ENCODE measurements around the gene NAGA.
"Not testable (repeated sequence)": the region's sequence is repeated elsewhere in the genome, so short reads cannot be mapped to it uniquely, and the experiment has no call there.

NAGA gene

DNA sequence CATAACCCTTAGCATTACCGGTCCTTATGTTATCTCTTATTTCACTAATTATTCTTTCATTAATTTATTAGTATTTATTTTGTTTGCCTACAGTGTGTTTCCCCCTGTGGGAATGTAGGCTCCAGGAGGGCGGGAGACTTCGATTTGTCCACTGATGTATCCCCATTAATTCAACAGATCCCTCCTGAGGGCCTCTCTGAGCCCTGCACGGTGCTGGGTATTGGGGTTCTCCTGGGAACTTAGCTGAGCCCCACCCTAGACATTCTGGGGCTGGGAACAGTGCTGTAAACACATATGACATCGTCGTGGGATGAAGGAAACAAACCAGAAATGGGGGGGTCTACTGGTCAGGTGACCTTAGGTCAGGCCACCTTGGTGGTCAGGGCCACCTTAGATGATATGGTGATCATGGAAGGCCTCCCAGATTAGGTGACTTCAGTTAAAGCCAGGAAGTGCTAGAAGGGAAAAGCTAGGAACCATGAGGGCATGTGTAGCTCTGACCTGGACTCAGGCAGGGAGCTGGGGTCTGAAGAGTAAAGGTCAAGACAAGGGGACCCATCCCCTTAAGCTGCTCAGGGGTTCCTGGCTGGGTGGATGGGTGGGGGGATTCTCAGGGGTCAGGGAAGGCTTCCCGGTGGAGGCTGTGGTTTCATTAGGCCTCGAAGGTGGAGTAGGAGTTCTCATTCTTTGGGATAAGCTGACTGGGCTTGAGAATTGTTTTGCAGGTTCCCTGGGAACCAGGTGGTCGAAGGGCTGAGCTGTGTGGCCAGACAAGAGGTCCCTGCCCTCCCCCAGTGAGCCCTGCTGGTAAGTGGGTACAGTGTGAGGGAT, 4.4 kb upstream of the NAGA start:
- DNase-seq (ENCODE audit: low read depth): no peak

DNA sequence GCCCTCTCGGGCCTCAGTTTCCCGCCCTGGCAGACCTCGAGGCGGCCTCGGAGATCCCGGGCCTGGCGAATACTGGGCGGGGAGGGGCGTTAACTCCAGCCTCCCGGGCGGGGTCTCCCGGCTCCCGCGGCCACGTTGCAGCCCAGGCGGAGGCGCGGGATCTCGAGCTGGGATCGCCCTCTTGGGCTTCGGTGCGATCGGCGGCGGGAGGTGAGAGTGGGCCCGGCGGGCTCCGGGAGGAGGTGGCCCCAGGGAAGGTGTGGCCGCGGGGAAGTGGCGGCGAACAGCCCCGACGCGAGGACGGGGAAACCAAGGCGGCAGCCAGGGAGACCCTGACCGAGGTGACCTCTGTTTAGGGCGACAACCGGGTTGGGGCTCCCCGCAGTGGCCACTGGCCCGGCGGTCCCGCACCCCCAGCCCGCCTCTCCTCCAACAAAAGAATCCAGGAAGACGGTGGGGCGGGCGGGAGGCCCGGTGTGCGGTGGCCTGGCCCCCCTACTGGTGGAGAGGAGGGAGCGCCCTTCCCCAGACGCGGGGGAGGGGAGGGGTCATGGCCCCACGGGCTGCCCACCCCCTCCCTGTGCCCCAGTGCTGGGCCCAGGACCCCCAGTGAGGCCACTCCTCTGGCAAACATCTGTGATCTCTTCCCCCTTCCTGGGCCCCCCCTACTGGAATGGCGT, 3.7 kb upstream of the NAGA start, which contains the start of gene PHETA2:
TSS of gene PHETA2 (plus strand) at position 117 of the 680 bp plus-strand sequence. CDS start 3,046 bp downstream, outside the sequence.
- DNase-seq (ENCODE audit: low read depth): peak; percentile 46

DNA sequence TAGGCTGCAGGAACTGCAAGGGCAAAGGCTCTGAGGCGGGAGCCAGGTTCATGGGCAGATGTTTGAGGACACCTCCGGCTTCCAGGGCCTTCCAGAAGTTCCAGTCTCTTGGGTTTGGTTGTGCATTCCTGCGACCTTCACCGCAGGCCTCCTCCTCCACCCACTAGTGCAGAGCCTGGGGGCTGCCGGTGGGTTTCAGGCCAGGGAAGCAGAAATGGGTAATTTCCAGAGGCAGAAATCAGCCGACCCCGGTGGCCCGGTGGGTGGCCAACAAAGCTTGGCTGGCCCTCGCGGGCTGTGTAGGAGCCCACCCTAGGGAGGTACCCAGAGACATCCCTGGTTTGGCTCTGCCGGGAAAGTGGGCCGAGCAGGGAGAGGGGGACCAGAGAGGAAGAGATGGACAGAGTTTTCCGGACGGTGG, 3.0 kb upstream of the NAGA start:
- no peak for DNase-seq (ENCODE audit: low read depth)

DNA sequence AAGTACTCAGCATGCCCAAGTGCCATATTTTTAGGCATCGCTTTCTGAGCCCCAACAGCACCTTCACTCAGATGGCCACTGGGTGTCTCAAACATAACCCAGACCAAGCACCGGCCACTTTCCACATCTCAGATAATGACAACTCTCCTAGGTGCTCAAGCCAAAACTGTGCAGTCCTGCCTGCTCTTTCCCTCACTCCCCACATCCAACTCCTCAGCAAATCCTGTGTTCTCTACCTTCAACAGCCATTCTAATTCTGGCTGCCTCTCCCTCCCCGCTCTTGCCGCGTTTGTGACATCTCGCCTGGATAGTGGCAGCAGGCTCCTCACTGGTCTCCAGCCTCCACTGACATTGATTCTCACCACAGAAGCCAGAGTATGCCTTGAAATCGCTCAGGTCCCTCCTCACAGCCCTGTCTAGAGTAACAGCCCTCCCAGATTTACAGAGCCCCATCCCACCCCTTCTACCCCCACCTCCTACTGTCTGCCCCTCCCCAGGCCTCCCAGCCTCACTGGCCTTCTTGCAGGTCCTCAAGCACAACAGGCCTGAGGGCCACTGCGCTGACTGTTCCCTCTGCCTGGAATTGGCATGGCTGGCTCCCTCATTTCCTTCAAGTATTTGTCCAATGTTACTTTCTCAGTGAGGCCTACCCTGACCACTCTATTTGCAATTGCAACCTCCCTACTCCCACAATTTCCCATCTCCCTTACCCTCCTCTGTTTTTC, 2.2 kb upstream of the NAGA start:
- DNase-seq (ENCODE audit: low read depth): no peak

DNA sequence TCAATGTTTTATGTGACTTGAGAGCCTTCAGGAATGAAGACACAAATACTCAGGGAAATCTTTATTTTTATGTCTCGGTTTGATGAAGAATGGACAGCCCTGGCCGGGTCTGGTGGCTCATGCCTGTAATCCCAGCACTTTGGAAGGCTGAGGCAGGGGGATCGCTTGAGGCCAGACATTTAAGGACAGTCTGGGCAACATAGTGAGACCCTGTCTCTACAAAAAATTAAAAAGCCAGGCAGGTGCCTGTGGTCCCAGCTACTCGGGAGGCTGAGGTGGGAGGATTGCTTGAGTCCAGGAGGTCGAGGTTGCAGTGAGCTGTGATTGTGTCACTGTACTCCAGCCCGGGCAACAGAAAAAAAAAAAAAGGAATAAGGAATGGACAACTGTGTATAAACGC, 896 bp upstream of the NAGA start:
- not testable (repeated sequence) for DNase-seq (ENCODE audit: low read depth)

DNA sequence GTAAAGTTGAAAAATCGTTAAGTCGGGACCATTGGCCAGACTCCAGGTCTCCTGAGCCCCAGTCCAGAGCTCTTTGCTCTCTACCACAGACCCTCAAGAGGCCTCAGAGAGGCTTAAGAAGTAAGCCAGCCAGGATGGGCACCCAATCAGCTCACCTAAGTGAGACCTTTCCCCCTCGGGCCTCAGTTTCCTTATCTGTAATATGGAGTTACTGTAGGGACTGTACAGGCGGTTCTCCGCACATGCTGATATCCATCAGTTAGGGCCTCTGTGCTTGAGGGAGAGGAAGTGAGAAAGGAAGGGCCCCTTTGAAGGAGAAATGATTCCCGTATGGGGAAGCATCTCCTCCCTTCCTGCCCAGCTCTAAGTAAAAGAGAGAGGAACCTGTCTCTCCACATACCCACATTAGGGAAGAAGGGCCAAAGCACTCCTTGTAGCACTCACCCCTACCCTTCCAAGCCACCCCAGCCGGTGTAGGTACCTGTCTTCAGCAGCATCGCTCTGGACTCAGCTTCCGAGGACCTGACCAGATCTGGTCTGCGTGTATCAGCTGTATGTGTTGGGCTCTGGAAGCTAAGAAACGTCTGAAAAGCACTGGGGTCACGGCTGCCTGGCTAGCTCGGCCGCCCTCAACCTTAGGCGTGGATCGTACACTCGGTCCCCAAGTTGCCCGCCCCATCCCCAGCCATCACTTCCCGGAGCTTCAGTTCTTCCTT, 653 bp downstream of the NAGA start:
- DNase-seq (ENCODE audit: low read depth): no peak

DNA sequence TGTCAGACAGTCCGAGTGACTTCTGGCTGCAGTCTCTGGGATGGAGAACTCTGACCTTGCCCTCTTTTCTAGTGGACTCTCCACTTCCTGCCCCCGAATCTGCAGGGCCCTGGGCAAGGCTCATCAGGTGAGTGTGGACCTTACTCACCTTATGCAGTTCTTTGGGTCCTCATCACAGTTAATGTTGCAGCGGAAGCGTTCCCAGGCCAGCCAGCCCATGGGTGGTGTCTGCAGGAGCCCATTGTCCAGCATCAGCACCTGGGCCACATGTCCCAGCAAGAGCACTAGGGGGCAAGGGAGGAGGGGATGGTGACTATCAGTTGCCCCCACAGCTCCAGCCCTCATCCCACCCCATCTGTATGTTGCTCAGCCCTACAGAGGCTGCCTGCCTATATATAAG, 2.3 kb downstream of the NAGA start:
- no peak for DNase-seq (ENCODE audit: low read depth)

DNA sequence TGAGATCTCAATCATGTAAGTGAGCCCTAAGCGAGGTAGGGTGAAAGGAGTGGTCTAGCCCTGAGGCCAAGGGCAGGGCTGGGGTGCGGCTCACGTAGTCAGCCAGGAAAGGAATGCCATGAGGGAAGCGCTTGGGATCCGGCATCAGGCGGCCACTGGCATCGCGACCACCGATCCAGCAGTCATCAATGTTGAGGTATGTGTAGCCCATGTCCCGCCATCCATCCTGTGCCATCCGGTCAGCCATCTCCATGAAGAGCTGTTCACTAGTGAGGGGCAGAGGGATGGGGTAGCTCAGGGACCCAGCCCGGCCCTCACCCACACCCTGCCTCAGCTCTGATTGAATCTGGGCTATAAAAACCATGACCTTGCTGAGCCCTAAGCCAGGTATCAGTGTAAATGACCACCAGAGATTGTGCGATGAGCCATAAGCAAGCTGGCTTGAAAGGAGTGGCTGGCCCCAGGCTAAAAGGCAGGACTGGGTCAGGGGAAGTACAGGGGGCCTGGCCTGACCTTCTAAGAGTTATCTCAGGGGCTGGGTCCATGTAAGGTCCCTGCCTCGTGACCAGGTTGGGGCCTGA, 2.9 kb downstream of the NAGA start:
- no peak for DNase-seq (ENCODE audit: low read depth)

DNA sequence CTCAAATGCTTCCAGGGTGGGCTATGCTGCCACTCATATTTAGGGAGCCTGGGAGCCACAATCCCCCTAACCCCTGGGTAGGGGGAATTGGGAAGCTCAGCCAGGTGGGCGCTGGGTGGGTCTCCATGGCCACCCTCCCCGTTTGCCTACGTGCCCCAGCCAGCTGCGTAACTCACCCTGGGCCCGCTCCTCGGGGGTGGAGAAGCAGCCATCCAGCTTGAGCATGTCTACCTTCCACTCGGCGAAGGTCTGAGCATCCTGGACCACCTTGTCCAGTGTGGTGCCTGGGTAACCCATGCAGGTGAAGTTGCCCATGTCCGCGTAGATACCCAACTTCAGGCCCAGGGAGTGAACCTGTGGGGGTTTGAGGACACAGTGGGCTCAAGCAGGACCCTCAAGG, 3.7 kb downstream of the NAGA start:
- no peak for DNase-seq (ENCODE audit: low read depth)

DNA sequence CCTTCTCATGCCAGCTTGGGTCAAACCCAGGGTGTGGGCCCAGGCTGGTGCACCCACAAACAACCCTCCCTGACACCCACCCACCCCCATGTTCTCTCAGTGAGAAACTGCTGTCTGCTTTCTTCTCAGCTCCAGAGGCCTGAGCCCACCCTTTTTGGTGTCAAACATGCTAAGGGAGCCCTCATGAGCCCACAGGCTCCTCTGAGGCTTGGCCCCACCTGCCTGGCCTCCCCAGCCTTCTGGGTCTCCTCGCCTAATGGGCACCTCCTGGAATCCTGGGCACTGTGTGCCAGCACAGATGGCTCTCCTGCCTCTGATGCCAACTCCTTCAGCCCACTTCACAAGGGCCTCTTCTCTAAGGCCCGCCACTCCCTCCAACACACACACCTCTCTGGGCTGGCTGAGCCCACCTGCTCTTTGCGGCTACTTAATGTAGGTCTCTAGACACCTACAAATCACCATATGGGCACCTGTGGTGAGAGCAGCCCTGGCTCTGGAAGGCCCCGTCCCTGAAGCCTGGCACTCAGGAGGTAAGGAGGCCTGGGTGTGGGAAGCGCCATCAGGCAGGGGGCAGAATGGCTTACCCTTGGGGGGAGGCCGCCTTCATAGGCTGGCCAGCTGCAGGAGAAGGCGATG, 4.4 kb downstream of the NAGA start:
- DNase-seq (ENCODE audit: low read depth): no peak

DNA sequence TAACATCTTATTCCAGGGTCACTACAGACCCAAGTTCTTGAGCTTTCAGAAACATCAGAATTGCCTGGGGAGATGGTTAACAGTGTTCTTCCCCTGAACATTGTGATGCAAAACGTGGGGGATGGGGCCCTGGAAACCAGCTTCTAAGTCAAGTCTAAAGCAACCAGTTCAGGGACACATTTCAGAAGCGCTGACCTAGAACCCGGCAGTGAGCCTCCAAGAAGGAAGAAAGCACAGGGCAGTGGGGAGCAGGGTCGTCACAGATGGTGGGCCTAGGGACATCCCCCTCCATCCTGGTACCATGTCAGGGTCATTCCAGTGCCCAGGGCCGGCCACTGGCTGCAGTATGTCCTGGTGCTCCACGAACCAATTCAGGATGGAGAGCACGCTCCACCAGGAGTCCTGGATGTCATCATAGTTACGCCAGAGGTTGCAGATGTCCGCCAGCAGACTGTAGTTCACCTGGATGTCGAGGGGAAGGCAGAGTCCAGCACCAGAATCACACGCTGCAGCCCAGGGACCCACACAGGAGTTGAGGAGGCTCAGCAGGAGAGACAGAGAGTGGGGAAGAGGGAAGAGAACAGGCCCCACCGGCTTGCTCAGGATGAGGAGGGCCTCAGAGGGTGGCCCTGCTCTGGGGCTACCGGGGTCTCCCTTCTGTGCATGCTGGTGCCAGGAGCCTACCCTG, 5.0 kb downstream of the NAGA start:
- DNase-seq (ENCODE audit: low read depth): no peak

DNA sequence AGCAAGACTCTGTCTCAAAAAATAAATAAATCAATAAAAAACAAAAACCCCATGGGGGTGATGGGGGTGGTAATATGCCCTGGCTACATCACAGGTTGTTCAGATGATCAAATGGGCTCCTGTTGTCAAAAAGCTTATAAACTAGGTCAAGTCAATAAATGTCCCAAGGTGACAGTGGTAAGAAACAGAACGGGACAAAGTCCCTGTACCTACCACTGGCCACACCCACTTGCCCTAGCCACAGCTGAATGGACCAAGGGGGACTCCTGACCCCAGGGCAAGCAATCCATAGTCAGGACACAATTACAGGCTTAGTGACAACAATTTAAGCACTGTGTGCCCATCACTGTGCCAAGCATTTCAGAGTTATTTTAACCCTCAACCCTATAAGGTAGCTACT, 6.0 kb downstream of the NAGA start:
- DNase-seq (ENCODE audit: low read depth): no peak

DNA sequence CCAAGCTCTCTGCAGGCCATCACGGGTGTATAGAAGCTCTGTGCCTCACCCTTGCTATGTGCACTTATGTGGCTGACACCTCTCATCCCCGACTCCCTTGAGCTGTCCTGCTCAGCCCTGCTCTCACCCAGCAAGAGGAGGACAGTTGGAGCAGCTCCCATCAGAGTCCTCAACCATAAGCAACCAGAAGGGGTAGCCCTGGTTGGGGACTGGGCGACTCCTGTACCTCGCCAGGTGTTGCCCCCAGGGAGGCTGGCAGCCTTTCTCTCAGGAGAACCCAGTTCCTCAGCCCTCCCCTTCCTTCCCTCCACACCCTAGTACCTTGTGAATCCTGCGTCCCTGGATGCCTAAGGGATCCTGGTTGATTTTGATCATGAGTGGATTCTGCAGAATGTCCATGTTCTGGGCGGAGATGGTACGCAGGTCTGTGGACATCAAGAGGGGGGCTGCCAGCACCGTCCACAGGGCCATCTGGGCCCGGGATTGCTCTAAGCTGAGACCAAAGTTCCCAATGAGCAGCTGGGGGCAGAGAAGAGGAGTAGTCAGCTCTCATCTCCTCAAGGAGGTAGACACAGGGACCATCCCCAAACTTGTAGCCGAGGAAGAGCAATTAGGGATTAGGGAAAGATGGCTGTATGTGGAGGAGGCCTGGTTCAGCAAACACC, 8.0 kb downstream of the NAGA start:
- no peak for DNase-seq (ENCODE audit: low read depth)

DNA sequence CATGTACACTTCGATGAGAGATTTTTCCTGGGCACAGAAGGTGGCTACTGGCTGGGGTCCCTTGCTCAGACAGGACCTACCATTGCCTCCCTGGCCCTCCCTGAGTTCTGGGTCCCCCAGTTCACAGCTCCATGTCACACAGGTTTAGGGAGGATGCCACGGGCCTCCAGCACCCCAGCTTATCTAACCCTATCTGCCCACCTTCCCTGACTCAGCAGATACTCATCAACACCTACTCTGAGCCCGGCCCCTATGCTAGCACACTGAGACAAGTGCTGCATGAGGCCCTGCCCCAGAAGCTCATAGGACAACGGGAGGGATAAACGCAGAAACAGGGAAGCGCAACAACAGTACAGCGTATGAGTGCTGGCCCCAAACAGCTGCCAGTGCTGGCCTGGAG, 9.6 kb downstream of the NAGA start:
- DNase-seq (ENCODE audit: low read depth): no peak

DNA sequence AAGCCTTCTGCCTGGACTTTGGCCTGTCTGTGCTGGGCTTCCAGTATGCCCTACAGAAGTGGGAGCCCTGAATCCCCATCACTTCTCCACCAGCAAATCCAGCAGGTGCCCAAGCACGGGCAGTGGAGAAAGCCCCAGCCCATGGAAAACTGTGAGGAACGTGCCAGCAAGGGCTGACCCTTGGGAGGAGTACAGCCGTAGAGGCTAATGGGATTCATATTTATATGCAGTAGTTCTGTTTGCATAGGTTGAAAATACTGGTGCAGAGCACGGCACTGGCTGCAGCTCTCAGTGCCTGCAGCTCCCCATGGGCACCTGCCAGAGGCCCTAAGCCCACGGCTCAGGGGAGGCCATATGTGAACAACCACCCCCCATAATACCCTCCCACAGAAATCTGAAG, 10.1 kb downstream of the NAGA start:
- no peak for DNase-seq (ENCODE audit: low read depth)

DNA sequence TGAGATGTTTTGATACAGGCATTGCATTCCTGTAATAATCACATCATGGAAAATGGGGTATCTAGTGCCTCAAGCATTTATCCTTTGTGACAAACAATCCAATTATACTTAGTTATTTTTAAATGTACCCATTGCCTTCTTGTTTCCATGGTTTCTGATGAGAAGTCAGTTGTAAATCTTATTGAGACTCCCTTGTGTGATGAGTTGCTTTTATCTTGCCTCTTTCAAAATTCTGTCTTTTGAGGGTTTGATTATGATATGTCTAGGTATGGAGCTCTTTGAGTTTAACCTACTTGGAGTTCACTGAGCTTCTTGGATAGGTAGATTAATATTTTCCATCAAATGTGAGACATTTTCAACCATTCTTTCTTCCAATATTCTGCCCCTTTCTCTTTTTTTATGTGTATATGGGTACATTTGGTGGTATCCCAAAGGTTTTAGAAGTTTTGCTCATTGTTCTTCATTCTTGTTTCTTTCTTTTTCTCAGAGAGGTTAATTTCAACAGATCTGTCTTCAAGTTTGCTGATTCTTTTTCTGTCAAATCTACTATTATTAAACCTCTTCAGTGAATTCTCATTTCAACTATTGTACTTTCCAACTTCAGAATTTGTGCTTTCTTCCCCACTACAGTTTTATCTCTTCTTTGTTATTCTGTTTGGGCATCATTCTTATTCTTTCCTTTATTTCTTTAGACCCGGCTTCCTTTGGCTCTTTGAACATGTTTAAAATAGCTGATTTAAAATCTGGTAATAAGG, 13.7 kb downstream of the NAGA start:
- no peak for DNase-seq (ENCODE audit: low read depth)

DNA sequence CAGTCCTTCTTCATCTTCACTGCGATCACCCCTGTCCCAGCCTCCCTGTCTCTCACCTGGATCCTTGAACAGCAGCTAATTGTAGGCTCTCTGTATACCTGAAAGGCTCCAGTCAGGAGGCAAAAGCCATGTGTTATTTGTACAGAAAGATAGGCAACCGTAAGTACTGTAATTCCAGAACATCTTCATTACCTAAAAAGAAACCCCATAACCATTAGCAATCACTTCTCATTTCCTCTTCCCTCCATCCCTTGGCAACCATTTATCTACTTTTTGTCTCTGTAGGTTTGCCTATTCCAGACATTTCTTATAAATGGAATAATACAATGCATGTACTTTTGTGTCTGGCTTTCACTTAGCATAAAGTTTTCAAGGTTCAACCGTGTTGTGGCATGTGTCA, 17.8 kb downstream of the NAGA start:
- no peak for DNase-seq (ENCODE audit: low read depth)

DNA sequence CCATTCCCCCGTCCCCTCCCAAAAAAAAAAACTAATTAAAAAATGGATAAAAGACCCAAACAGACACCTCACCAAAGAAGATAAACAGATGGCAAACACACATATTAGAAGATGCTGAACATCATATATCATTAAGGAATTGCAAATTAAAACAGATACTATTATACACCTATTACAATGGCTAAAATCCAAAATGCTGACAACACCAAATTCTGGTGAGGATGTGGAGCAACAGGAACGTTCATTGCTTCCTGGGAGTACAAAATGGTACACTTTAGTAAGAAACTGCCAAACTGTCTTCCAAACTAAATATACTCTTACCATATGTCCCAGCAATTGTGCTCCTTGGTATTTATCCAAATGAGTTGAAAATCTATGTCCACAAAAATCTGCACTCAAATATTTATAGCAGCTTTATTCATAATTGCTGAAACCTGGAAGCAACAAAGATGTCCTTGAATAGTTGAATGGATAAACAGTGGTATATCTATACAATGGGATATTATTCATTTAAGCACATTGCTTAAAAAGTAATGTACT, 19.9 kb downstream of the NAGA start:
- DNase-seq (ENCODE audit: low read depth): no peak

DNA sequence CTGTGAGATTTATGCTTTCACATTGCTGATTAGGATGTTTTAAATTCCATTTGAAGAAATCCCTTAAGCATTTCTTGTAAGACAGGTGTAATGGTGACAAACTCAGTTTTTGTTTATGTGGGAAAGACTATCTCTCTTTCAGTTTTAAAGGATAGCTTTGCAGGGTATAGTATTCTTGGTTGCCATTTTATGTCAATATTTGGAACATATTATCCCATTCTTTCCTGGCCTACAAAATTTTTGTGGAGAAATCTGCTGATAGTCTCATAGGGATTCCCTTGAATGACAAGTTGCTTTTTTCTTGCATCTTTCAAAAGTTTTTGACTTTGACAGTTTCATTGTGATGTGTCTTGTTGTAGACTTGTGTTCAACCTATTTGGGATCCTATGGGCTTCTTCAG, 28.8 kb downstream of the NAGA start:
- no peak for DNase-seq (ENCODE audit: low read depth)
